Liver (tissue), 9 donors: Measurements from ENCODE around the gene CNTN5. TPM values are rescaled to one million over a fixed set of nuclear protein-coding genes. Genes with fewer than 3 reads are reported as not detected.

Experiments used
- DNase-seq: peaks from one replicate; pipeline ENCODE4 v3.0.0-alpha.2; 2017; ENCODE audit warnings: low spot score
- H3K27ac ChIP-seq, 2 donors: one replicate each; pipeline ENCODE4 v1.7.0; 2013; ENCODE audit warnings: inconsistent platforms in 2 of 2, low read length in 2 of 2, control low read depth in 1 of 2, low read depth in 1 of 2, mild to moderate bottlenecking in 1 of 2
- H3K27me3 ChIP-seq, 4 donors: one replicate each; pipeline versions ENCODE4 v1.6.1 to v1.7.0; 2013; ENCODE audit warnings: low read length in 3 of 4, inconsistent platforms in 1 of 4, mild to moderate bottlenecking in 1 of 4, moderate library complexity in 1 of 4; ENCODE audit not compliant: control insufficient read depth in 4 of 4, insufficient read depth in 4 of 4
- H3K36me3 ChIP-seq, 4 donors: one replicate each; pipeline versions ENCODE4 v1.6.1 to v1.7.0; 2013; ENCODE audit warnings: low read length in 3 of 4, mild to moderate bottlenecking in 3 of 4, low read depth in 1 of 4, moderate library complexity in 1 of 4; ENCODE audit not compliant: control insufficient read depth in 4 of 4, insufficient read depth in 3 of 4
- H3K4me1 ChIP-seq, 4 donors: one replicate each; pipeline versions ENCODE4 v1.6.1 to v1.7.0; 2013; ENCODE audit warnings: low read length in 3 of 4, mild to moderate bottlenecking in 3 of 4, moderate library complexity in 1 of 4; ENCODE audit not compliant: control insufficient read depth in 4 of 4, insufficient read depth in 4 of 4
- H3K4me3 ChIP-seq, 3 donors: one replicate each; pipeline versions ENCODE4 v1.6.1 to v1.7.0; 2013; ENCODE audit warnings: low read length in 3 of 3, control low read depth in 1 of 3, low read depth in 1 of 3, mild to moderate bottlenecking in 1 of 3
- H3K9ac ChIP-seq, 2 donors: one replicate each; pipeline ENCODE4 v1.7.0; 2013; ENCODE audit warnings: low read length in 2 of 2, mild to moderate bottlenecking in 2 of 2, moderate library complexity in 2 of 2, control low read depth in 1 of 2, low read depth in 1 of 2
- H3K9me3 ChIP-seq, 4 donors: one replicate each; pipeline versions ENCODE4 v1.6.1 to v1.7.0; 2013; ENCODE audit warnings: low read length in 3 of 4; ENCODE audit not compliant: control insufficient read depth in 4 of 4
- ATF3 ChIP-seq: IDR thresholded peaks from 2 replicates; pipeline ENCODE4 v1.6.1; 2016; ENCODE audit warnings: antibody characterized with exemption
- CTCF ChIP-seq: fragments of 150-350 bp; IDR thresholded peaks from 2 replicates; pipeline ENCODE4 v1.5.1; 2017; ENCODE audit warnings: improper control_type of control experiment, low read depth, low read length; ENCODE audit not compliant: missing input control
- EGR1 ChIP-seq, 2 donors: IDR thresholded peaks; 2 replicates each; pipeline ENCODE4 v1.6.1; 2016 to 2018; ENCODE audit warnings: antibody characterized with exemption in 2 of 2, low read depth in 2 of 2
- FOXA1 ChIP-seq: IDR thresholded peaks from 2 replicates; pipeline ENCODE4 v1.6.1; 2016; ENCODE audit warnings: antibody characterized with exemption
- GABPA ChIP-seq, 2 donors: IDR thresholded peaks in 1 of 2; conservative IDR thresholded peaks in 1 of 2; 2 replicates each; pipeline ENCODE4 v1.6.1; 2016; ENCODE audit warnings: antibody characterized with exemption in 2 of 2, mild to moderate bottlenecking in 1 of 2, moderate library complexity in 1 of 2
- HNF4G ChIP-seq: IDR thresholded peaks from 2 replicates; pipeline ENCODE4 v1.6.1; 2016; ENCODE audit warnings: antibody characterized with exemption
- JUND ChIP-seq, 2 donors: IDR thresholded peaks; 2 replicates each; pipeline ENCODE4 v1.6.1; 2016; ENCODE audit warnings: antibody characterized with exemption in 2 of 2
- MAX ChIP-seq: IDR thresholded peaks from 2 replicates; pipeline ENCODE4 v1.6.1; 2016; ENCODE audit warnings: antibody characterized with exemption
- NR2F2 ChIP-seq: IDR thresholded peaks from 2 replicates; pipeline ENCODE4 v1.6.1; 2016; ENCODE audit warnings: antibody characterized with exemption
- RAD21 ChIP-seq, 2 donors: IDR thresholded peaks; 2 replicates each; pipeline ENCODE4 v1.6.1; 2016; ENCODE audit warnings: antibody characterized with exemption in 2 of 2, mild to moderate bottlenecking in 2 of 2
- RXRA ChIP-seq, 2 donors: IDR thresholded peaks; 2 replicates each; pipeline ENCODE4 v1.6.1; 2017 to 2018; ENCODE audit warnings: antibody characterized with exemption in 2 of 2, mild to moderate bottlenecking in 1 of 2
- SP1 ChIP-seq: IDR thresholded peaks from 2 replicates; pipeline ENCODE4 v1.6.1; 2018; ENCODE audit warnings: antibody characterized with exemption, mild to moderate bottlenecking
- TAF1 ChIP-seq: conservative IDR thresholded peaks from 2 replicates; pipeline ENCODE4 v1.6.1; 2016; ENCODE audit warnings: antibody characterized with exemption, mild to moderate bottlenecking
- YY1 ChIP-seq: IDR thresholded peaks from 2 replicates; pipeline ENCODE4 v1.6.1; 2016; ENCODE audit warnings: antibody characterized with exemption, mild to moderate bottlenecking
- WGBS: extraction: QIAGEN DNeasy Blood & Tissue Kit; methylation state at CpG from one replicate; pipeline ENCODE4 v1.1.7; 2013; 5-methylcytosine and 5-hydroxymethylcytosine counted together
- polyA plus RNA-seq, 2 donors: library from polyadenylated mRNA; stranded (reverse) in 1 of 2; unstranded in 1 of 2; fragments of 200-250 nt in 1 of 2; fragments of >200 nt in 1 of 2; fragmentation: Nextera tagmentation in 1 of 2; extraction: Ambion mirVana in 1 of 2; gene quantifications; one replicate each; pipeline versions ENCODE4 v1.2.1 to v1.2.3, GENCODE V29; 2013 to 2015
- total RNA-seq, 2 donors: library from RNA; depleted of rRNA; stranded (reverse); fragments of >200 nt; gene quantifications; one replicate each; pipeline ENCODE4 v1.2.3, GENCODE V29; 2014
- TF ChIP-seq, protein P1 (sequence below): IDR thresholded peaks from 2 replicates; pipeline ENCODE4 v1.6.1; 2016; ENCODE audit warnings: antibody characterized with exemption, mild to moderate bottlenecking
- donor health status: healthy.
- donor health status: healthy.
- donor health status: healthy.
- donor health status: healthy.
- donor health status: healthy.

CNTN5 gene
- total and polyA plus RNA-seq, 4 donors, result 0.01 to 0.08 (median 0.04) TPM

- Histone ChIP-seq H3K27ac (no peak overlapping the region), H3K4me3 (no peak overlapping the region), H3K27me3 (no peaks in the 10 kb centered on the region), H3K9ac (no peak overlapping the region), H3K36me3 (no peaks in the 10 kb centered on the region), H3K9me3 (no peaks in the 10 kb centered on the region), H3K4me1 (no peaks in the 10 kb centered on the region)
- no peak for DNase-seq
- no peak for TF ChIP-seq NR2F2
- TF ChIP-seq GABPA (IDR thresholded peaks at IDR 0.05 in 1 of 2, conservative IDR thresholded peaks at IDR 0.05 in 1 of 2), result no peak
- no peak for TF ChIP-seq TAF1
- TF ChIP-seq RXRA (IDR thresholded peaks at IDR 0.05), result no peak
- no peak for TF ChIP-seq RAD21 (IDR thresholded peaks at IDR 0.05)
- TF ChIP-seq, protein P1, sequence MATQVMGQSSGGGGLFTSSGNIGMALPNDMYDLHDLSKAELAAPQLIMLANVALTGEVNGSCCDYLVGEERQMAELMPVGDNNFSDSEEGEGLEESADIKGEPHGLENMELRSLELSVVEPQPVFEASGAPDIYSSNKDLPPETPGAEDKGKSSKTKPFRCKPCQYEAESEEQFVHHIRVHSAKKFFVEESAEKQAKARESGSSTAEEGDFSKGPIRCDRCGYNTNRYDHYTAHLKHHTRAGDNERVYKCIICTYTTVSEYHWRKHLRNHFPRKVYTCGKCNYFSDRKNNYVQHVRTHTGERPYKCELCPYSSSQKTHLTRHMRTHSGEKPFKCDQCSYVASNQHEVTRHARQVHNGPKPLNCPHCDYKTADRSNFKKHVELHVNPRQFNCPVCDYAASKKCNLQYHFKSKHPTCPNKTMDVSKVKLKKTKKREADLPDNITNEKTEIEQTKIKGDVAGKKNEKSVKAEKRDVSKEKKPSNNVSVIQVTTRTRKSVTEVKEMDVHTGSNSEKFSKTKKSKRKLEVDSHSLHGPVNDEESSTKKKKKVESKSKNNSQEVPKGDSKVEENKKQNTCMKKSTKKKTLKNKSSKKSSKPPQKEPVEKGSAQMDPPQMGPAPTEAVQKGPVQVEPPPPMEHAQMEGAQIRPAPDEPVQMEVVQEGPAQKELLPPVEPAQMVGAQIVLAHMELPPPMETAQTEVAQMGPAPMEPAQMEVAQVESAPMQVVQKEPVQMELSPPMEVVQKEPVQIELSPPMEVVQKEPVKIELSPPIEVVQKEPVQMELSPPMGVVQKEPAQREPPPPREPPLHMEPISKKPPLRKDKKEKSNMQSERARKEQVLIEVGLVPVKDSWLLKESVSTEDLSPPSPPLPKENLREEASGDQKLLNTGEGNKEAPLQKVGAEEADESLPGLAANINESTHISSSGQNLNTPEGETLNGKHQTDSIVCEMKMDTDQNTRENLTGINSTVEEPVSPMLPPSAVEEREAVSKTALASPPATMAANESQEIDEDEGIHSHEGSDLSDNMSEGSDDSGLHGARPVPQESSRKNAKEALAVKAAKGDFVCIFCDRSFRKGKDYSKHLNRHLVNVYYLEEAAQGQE, result no peak
- TF ChIP-seq FOXA1, result no peak
- TF ChIP-seq JUND (IDR thresholded peaks at IDR 0.05), result no peak
- WGBS, result 74% methylated on average over 2 of the region's 2 CpGs
These were observed 404.8 kb downstream of the CNTN5 start for GRCh38 chr11:99425596-99425995.

DNA sequence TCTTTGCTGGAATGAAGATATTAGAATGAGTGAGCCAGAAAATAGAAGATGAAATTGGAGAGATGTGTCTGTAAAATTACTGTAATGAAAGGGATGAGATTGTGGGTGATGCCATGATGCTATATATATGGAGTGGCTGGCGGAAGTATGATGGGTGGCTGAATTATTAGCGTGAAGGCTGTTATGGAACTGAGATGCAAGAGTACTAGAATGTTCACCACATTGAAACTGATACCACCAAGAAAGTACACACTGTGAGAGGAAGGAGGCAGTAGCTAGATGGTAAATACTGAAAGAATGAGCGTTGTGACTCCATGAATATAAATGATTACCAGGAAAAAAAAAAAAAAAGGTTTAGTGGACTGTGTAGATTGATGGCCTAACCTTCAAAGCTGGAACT, 411.9 kb downstream of the CNTN5 start:
- Histone ChIP-seq H3K4me1 (no peaks in the 10 kb centered on the region), H3K27me3 (no peaks in the 10 kb centered on the region), H3K9me3 (no peaks in the 10 kb centered on the region), H3K9ac (no peak overlapping the region), H3K4me3 (no peak overlapping the region), H3K27ac (no peak overlapping the region), H3K36me3 (no peaks in the 10 kb centered on the region)
- DNase-seq, result no peak
- TF ChIP-seq CTCF (no peak), RAD21 (IDR thresholded peaks at IDR 0.05) (no peak), TAF1 (no peak), YY1 (no peak), NR2F2 (no peak), JUND (IDR thresholded peaks at IDR 0.05) (no peak), FOXA1 (no peak), ATF3 (no peak), MAX (no peak), HNF4G (no peak), SP1 (no peak), GABPA (IDR thresholded peaks at IDR 0.05 in 1 of 2, conservative IDR thresholded peaks at IDR 0.05 in 1 of 2) (no peak), EGR1 (IDR thresholded peaks at IDR 0.05; ENCODE audit: low read depth in 2 of 2) (no peak)
- WGBS, result 91% methylated on average over 3 of the region's 3 CpGs
